GM19395 (cell line): Measurements from ENCODE around the gene DOK3.

ENCODE experiments used
- ATAC-seq: cut with Tn5 transposase; IDR thresholded peaks from one replicate; pipeline ENCODE4 v1.9.1; 2021; ENCODE audit warnings: mild to moderate bottlenecking, moderate library complexity; ENCODE audit not compliant: unreplicated experiment

Gene DOK3

GRCh38 chr5:177484902-177485549, 24.6 kb downstream of the DOK3 start:
- no peak for ATAC-seq

- no peak for ATAC-seq
Measured at GRCh38 chr5:177483994-177484901, 25.4 kb downstream of the DOK3 start.

GRCh38 chr5:177483042-177483441, 26.6 kb downstream of the DOK3 start:
- ATAC-seq = no peak

- no peak for ATAC-seq
Measured at GRCh38 chr5:177482359-177482795, 27.2 kb downstream of the DOK3 start.

GRCh38 chr5:177479774-177480173, 29.9 kb downstream of the DOK3 start:
- ATAC-seq = no peak

GRCh38 chr5:177478711-177479646, 30.6 kb downstream of the DOK3 start:
- no peak for ATAC-seq

GRCh38 chr5:177477701-177478477, 31.7 kb downstream of the DOK3 start:
- no peak for ATAC-seq

GRCh38 chr5:177476531-177477233, 32.9 kb downstream of the DOK3 start:
- no peak for ATAC-seq

GRCh38 chr5:177475563-177476427, 33.8 kb downstream of the DOK3 start:
- no peak for ATAC-seq

- no peak for ATAC-seq
Measured at GRCh38 chr5:177474846-177475562, 34.6 kb downstream of the DOK3 start.

GRCh38 chr5:177474002-177474476, 35.6 kb downstream of the DOK3 start:
- ATAC-seq = no peak

- ATAC-seq = peak; percentile 28
Measured at GRCh38 chr5:177473443-177474001, 36.1 kb downstream of the DOK3 start, which contains the start of gene DBN1. TSS of gene DBN1 (minus strand) at chr5:177473634. CDS start at chr5:177473521, 113 bp downstream.

GRCh38 chr5:177472460-177473442, 36.9 kb downstream of the DOK3 start:
- ATAC-seq = peak; percentile 57

- no peak for ATAC-seq
Measured at GRCh38 chr5:177471610-177472356, 37.8 kb downstream of the DOK3 start.

GRCh38 chr5:177470759-177471536, 38.7 kb downstream of the DOK3 start:
- no peak for ATAC-seq
